ENCODE data around the gene PRM3.

PRM3 gene

DNA sequence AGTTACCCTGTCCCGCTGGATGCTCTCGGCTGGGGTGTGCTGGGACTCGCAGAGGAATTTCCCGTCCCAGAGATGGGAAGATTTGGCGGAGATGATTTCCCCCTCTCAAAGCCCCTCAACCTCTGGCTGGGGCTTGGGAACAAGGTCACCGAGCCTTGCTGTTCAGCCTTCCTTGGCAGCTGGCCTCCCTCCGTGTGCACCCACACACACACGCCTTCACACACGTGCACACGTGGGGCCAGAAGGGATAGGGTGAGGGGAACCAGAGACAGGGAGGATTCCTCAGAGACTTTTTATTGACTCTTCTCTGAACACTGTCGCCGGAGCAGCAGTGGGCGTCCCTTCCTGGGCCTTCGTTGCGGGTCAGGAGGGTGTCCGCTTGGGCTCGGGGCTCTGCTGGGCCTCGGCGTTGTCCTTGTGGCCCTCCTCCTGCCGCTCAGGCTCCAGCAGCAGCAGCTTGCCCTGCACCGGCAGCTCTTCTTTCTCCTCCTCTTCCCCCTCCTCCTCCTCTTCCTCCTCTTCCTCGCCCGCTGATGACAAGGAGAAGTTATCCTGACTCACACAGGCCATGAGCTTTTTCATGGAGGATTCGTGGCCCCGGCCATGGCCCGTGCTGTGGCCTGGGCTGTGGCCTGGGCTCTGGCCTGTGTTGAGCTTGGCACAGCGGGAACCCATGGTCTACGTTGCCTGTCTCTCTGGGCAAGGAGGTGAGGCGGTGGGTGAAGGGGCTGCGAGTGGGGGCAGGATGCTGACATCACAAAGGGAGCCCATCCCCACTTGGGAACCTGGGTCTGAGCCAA lies at the start of gene PRM3:
TSS of gene PRM3 (minus strand) at position 709 of the 800 bp plus-strand sequence. CDS start at position 675, 34 bp downstream.
- DNase-seq (ENCODE audit: low spot score): no peak

GRCh38 chr16:11322823-11323222 lies 49.4 kb upstream of the PRM3 start:
- DNase-seq (ENCODE audit: low spot score): no peak

GRCh38 chr16:11321662-11322061 lies 48.2 kb upstream of the PRM3 start:
- no peak for DNase-seq (ENCODE audit: low spot score)

GRCh38 chr16:11320170-11320569 lies 46.7 kb upstream of the PRM3 start:
- no peak for DNase-seq (ENCODE audit: low spot score)

- DNase-seq (ENCODE audit: low spot score): no peak
Observed at GRCh38 chr16:11319529-11320146, 46.2 kb upstream of the PRM3 start.

- no peak for DNase-seq (ENCODE audit: low spot score)
Observed at GRCh38 chr16:11318817-11319216, 45.4 kb upstream of the PRM3 start.

DNA sequence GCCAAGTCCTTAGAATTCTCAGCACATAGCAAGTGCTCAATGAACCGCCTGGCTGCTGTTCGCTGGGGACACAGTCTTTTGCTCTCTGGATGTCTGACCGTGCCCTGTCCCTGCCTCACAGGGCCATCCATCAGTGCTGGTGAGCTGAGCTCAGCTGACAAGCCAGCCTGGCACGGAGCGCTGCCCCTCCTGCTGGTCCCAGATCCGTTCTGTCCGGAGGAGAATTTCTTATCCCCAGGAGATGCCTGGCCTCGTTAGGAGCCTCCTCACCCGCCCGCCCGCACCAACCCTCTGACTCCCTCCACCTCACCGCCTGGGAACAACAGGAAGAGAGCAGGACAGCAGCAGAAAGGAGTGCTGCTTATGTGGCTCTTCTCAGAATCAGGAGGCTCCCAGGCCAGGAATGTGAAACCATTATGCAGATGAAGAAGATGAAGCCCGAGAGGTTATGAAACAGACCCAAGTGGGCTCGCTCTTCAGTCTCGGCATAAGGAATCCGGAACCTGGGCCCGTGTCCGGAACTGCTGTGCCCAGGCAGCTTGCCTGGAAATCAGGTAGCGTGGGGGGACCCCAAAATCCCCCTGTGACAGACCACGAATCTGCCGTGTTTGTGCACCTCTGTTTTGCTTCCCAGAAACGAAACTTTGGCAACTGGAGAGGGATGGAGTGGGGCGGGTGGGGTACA lies 43.0 kb upstream of the PRM3 start:
- no peak for DNase-seq (ENCODE audit: low spot score)

GRCh38 chr16:11315510-11315909 lies 42.1 kb upstream of the PRM3 start:
- DNase-seq (ENCODE audit: low spot score): no peak

GRCh38 chr16:11314309-11314894 lies 41.0 kb upstream of the PRM3 start:
- no peak for DNase-seq (ENCODE audit: low spot score)

- no peak for DNase-seq (ENCODE audit: low spot score)
Observed at GRCh38 chr16:11313493-11314308, 40.3 kb upstream of the PRM3 start.

GRCh38 chr16:11312718-11313492 lies 39.5 kb upstream of the PRM3 start:
- DNase-seq (ENCODE audit: low spot score): no peak

DNA sequence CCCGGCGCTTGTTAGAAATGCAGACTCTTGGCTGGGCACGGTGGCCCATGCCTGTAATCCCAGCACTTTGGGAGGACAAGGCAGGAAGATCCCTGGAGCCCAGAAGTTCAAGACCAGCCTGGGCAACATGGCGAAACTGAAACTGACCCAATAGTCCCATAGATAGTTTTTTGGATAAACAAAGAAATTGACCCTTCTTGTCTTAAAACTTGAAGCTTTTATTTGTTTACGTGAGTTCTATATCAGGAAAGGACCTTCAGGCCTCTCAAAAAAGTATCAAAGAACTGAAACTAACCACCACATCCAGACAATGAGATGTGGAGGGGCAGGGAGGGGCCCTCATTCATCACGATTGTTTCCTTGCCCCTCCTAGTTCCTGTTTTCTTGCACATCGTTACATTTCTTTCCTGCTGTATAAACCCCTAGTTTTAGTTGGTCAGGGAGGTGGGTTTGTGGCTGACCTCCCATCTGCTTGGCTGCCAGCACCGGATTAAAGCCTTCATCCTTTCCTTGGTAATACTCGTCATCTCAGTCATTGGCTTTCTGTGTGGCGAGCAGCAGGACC lies 37.6 kb upstream of the PRM3 start:
- DNase-seq (ENCODE audit: low spot score): no peak

GRCh38 chr16:11310634-11310977 lies 37.2 kb upstream of the PRM3 start:
- DNase-seq (ENCODE audit: low spot score): no peak

DNA sequence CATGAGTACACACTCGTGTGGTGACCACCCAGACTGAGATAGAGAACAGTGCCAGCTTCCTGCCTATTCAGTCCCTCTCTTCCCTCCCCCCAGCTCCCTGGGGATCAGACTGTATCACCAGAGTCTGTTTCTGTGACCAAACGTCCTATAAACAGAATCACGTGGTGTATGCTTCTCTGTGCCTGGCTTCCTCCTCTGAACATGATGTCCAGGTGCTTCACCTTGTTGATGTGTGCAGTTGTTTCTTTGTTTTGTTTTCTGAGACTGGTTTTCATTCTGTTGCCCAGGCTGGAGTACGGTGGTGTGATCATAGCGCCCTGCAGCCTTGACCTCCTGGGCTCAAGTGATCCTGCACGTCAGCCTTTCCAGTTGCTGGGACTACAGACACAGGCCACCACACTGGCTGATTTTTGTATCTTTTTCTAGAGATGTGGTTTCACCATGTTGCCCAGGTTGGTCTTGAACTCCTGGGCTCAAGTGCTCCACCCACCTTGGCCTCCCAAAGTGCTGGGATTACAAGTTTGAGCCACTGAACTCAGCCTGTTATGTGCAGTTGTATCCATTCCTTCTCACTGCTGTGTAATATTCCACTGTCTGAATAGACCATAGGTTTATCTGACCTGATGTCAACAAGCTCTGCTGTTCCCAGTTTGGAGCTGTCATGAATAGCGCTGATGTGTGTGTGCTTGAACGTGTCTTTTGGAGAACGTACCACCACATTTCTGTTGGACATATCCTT lies 36.6 kb upstream of the PRM3 start:
- no peak for DNase-seq (ENCODE audit: low spot score)

GRCh38 chr16:11308493-11309283 lies 35.3 kb upstream of the PRM3 start:
- DNase-seq (ENCODE audit: low spot score): no peak

DNA sequence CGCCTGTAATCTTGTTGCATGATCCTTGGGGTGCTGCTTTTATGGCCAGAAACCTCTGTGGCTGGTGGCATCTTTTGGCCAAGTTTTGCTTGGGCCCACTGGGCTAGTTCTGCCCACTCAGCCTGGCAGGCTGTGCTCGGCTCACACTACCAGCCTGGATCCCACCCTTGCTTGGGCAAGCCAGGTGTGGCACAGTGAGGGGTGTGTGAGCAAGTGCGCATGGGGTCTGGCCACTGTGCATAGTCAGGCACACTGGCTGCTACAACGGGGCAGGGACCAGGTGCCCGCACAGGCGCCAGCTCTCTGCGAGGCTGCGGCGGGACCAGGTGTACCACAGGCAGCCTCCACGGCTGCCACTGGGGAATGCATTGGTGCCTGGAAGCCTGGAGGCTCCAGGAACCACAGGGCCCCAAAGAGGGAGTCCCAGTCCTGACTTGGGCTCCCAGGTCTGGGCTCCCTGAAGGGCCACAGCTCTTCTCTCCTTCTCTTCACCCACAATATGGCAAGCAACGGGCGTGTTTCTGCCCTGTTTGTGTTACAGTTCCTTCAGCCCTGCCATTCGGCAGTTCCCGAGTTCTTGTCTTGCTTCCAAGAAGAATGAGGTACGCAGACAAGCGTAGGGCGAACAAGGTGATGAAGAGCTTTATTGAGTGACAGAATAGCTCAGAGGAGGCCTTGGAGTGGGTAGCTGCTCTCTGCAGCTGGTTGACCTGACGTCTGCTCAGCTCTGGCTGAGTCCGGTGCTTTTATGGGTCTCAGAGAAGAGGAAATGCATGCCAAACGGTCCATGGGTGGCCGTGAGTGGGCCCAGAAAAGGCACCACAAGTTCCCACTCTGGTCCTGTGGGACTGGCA lies 34.4 kb upstream of the PRM3 start:
- DNase-seq (ENCODE audit: low spot score): no peak

- DNase-seq (ENCODE audit: low spot score): no peak
Observed at GRCh38 chr16:11306997-11307638, 33.7 kb upstream of the PRM3 start.

DNA sequence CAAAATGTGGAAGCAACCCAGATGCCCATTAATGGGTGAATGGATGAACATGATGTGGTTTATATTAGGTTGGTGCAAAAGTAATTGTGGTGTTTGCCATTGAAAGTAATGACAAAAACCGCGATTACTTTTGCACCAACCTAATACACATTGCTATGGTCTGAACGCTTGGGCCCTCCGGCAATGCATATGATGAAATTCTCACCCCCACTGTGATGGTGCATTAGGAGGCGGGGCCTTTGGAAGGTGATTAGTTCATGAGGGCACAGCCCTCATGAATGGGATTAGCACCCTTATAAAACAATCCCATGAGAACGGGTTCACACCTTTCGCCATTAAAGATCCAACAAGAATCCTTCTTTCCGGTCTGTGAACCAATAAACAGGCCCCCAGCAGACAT lies 33.0 kb upstream of the PRM3 start:
- no peak for DNase-seq (ENCODE audit: low spot score)
